CD4-positive, alpha-beta T cell treated with Interleukin-2 at 100 ng/mL for 4 hours (primary cell): ENCODE results near the gene CFAP70.

ENCODE experiments used
- DNase-seq: peaks from one replicate; pipeline ENCODE4 v3.0.0-alpha.2; 2020; ENCODE audit warnings: low spot score

The CFAP70 gene

GRCh38 chr10:73252445-73253224, 106.0 kb downstream of the CFAP70 start, which contains the start of gene MRPS16:
TSS of gene MRPS16 (minus strand) at chr10:73252644. CDS start at chr10:73252482, 162 bp downstream.
- DNase-seq, result peak; percentile 93

DNA sequence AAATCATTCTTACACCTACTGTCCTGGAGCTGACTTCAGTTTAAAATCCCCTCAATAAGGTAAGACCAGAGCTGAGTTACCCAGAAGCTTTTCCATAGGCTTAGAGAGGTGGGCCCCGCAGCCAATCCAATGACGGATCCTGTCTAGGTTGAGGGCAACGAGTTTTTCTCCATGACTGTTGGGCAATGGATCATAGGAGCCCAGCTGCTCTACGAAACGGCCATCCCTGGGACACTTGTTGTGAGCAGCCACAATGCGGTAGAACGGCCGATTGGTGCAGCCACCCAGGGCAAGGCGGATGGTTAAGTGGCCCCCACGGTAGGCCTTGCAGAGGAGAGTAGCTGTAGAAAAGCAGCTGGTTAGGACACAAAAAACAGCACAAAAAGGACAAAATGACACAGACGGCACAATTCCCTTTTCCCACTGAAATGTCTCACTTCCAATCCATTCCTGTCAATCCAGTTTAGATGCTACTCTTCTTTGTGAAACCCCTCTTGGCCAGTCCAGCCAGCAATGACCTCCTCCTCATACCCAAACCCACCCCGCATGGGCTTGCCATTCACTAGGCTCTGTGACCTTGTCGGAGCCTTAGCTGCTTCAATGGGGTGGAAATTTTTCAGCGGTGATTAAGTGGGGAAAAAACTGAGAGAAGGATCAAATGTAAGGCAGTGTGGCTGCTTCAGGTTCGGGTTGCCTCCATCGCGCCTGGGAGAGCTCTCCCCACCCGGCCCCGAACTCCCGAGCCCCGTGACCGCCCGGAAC, 106.8 kb downstream of the CFAP70 start:
- DNase-seq, result no peak

GRCh38 chr10:73248259-73248724, 110.4 kb downstream of the CFAP70 start:
- DNase-seq, result no peak

GRCh38 chr10:73247509-73248258, 111.0 kb downstream of the CFAP70 start:
- no peak for DNase-seq

DNA sequence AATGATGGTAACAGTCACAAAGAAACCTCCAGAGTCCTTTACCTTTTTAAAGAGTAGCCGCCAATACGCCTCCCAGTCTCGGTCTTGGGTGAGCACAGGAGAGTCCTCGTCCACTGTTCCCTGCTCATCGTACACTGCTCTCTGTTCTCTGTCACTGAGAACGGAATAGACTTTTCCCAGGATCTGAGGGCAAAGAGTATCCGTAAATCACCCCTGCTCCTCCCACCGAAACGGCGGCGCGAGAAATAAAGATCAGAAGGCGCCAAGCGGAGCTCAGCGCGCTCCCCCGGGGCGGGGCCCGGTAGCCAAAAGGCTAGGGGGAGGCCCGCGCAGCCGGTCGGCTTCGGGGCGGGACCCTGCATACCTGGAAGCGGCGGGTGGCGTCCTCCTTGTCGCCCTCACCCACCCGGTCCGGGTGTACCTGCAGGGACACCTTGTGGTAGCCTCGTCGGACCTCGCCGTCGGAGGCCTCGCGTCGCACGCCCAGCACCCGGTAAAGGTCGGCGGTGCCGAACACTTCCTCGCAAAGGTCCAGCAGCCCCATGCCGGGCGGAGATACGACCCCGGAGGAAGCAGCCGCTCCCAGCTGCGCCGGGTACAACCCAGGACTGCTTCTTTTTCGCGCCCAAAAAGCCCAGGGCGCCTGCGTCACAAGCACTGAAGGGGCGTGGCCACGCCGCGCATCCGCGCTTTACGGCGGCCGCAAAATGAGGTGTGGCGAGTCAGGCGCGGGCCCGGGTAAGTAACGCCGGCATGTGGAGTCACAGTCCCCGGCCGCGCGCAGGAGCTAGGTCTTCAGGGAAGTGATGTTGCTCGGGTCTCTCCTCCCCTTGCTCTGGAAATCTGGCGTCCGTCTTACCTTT, 111.8 kb downstream of the CFAP70 start, which contains the start of gene DNAJC9:
Gene DNAJC9 (minus strand): TSS at position 610 of the 863 bp plus-strand sequence. CDS start 66 bp downstream, at position 544.
- DNase-seq, result peak; percentile 98

DNA sequence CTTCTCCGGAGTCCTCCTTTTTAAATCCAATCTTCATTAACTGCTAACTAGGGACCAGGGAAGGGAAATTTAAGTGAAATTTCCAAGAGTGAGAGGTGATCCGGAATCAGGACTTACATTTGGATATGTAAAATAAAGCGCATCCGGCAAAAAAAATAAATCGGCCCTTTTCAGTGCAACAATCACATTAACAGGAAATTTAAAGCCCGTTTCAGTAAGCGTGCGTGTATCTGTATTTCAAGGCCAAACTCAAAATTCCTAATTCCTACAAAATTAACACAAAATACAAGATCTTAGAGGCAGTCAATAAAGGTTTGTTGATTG, 112.4 kb downstream of the CFAP70 start:
- no peak for DNase-seq

DNA sequence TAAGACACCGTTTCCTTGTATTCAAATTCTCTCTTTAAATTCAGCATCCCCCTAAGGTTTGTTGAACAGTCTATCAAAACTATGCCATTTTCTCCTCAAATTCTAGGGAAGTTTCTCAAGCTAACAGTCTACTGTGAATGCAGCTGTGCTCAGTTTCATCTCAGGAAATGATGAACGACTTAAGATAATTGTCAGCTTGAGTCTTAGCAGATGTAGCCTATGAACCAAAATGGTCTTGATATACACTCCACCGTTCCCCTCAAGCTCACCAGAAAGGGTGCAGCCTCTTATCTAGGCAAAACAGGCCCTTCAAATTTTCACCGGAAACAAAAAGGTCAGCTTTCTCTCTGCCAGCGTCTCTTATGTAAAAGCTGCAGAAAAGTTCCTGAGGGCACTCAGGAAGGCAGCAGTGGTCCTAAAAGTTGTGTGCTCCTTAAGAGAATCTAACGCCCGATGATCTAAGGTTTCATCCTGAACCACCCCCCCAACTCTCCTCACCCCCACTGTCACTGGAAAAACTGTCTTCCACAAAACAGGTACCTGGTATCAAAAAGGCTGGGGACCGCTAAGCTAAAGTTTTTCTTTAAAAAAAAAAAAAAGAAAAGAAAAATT, 113.7 kb downstream of the CFAP70 start:
- DNase-seq, result no peak

DNA sequence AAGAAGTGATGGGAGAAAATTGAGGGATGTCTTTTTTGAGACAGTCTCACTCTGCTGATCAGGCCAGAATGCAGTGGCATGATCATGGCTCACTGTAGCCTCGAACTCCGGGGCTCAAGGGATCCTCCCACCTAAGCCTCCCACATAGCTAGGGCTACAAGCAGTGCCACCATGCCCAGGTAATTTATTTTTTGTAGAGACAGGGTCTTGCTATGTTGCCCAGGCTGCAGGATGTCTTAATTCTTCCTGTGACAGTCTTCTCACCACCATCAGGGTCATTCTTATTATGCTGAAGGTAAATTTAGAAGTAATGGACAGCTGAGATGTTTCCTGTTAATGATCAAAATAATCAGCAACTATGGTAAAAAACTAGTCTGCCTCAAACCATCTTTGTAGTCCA, 118.8 kb downstream of the CFAP70 start:
- no peak for DNase-seq

DNA sequence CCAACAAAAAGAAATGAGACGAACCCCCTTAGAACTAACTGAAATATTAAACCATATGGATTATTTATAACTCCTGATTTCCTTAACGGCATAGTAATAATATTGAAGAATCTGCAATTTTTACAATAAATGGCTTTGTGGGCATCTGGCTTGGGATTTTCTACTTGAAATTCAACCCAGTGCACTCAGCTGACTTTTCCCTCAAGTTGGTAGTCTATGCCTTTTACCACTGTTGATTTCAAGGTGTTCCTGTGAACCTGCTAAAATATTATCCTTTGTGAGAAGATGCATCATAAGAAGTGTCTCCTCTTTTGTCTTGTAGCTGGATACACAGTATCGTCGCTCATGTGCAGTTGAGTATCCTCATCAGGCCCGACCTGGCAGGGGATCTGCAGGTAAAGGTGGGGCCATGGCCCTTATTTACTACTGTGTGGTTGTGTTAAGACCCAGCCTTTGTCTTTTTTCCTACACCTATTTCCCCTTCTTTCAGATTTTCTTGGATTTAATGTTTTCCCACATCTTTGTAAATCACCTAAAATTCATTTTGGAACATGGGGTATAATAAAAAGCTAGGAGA, 119.6 kb downstream of the CFAP70 start:
- DNase-seq, result no peak

- no peak for DNase-seq
Measured at GRCh38 chr10:73234695-73235094, 124.0 kb downstream of the CFAP70 start.

- DNase-seq, result no peak
Measured at GRCh38 chr10:73233883-73234282, 124.8 kb downstream of the CFAP70 start.

DNA sequence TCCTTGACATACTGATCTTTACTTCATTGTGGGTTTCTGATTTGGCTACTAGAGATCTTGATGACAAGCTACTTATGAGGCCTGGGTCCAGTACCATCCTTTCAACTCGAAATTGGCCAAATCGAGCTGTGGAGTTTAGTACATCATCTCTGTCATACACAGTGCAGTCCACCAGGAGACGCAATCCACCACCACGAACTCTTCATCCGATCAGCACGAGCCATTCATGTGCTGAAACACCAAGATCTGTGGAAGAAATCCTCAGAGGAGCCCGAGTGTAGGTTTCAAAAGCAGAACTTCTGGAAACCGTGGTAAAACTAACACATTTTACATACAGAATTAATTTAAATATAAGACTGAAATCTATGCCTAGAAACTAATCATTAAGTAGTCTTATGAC, 125.8 kb downstream of the CFAP70 start:
- DNase-seq, result no peak

DNA sequence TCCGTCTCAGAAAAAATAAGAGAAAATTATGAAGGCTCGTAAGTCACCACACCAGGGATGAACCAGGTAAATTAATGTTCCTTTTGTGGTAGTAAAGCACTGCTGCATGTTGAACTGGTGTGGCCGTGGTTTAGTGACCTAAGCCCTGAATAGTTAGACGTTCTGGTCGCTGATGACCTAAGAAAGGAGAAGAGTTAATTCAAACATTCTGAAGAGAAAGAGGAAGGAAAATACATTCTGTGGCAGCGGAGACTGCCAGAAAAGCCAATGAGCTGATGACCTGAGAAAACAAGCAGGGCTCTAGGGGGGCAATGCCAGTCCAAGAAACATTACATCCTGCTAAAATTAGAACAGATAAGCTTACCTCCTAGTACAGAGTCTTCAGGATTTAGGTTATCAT, 129.1 kb downstream of the CFAP70 start:
- no peak for DNase-seq

DNA sequence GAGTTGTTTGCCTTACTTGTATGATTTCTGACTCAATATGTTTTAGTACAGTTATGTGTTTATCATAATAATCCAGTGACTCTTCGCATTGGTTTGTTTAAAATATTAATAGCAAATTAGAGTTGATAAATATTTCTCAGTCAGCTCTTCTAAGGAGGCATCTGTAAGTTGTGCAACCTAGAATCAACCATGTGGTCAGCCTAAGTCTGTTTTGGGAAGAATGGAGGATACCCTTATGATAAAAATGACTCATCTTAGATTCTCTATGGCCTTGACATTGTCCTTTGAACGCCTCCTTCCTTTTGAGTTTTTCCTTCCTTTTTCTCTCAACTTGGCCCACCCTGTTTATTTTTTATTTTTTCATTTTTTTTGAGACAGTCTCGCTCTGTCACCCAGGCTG, 130.4 kb downstream of the CFAP70 start:
- no peak for DNase-seq

DNA sequence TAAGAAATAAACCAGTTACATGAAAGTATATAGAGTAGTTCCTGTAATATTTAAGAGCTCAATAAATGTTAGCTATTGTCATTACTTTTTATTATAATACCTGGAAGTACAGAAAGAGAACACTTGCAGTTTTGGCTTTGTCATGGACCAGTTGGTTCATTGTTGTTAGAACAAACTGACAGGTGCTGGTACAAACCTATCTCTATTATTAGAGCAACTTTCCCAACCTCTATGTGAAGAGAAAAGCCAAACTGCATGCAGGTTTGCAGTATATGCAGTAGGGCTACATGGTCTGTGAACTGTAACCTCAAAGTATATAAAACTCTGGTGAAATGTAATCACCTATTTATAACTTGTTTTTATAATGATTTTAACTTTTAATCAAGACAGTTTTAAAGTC, 132.0 kb downstream of the CFAP70 start:
- no peak for DNase-seq

DNA sequence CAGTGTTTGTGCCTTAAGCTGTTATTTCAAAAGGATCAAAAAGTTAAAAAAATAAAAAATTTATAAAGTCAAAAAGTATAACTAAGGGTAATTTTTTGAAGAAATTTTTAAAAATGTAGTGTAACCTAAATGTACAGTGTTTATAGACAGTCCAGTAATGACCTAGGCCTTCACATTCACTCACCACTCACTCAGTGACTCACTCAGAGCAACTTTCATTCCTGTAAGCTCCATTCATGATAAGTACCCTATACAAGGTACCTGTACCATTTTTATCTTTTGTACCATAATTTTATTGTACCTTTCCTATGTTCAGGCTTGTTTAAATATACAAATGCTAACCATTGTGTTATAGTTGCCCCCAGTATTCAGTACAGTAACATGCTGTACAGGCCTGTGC, 133.1 kb downstream of the CFAP70 start:
- DNase-seq, result no peak

DNA sequence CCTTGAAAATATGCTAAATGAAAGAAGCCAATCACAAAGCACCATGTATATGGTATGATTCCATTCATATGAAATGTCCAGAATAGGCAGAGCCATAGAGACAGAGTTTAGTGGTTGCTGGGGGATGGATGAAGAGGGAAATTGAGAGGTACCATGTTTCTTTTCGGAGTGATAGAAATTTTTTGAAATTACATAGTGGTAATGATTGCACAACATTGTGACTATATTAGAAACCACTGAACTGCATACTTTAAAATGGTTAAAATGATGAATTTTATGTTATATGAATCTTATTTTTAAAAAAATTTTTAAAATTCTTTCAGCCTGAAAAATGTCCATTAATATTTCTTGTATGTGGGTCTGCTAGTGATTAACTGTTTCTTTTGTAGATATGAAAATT, 137.7 kb downstream of the CFAP70 start:
- no peak for DNase-seq

DNA sequence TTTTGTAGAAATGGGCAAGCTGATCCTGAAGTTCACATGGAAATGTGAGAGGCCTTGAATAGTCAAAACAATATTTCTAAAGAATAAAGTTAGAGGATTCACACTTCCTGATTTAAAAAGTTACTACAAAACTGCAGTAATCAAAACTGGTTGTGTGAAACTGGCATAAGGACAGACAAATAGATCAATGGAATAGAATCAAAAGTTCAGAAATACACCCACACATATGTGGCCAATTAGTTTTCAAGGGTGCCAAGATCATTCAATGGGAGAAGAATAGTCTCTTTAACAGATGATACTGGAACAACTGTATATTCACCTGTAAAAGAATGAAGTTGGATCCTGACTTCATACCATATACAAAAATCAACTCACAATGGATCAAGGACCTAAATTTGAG, 139.3 kb downstream of the CFAP70 start:
- no peak for DNase-seq

DNA sequence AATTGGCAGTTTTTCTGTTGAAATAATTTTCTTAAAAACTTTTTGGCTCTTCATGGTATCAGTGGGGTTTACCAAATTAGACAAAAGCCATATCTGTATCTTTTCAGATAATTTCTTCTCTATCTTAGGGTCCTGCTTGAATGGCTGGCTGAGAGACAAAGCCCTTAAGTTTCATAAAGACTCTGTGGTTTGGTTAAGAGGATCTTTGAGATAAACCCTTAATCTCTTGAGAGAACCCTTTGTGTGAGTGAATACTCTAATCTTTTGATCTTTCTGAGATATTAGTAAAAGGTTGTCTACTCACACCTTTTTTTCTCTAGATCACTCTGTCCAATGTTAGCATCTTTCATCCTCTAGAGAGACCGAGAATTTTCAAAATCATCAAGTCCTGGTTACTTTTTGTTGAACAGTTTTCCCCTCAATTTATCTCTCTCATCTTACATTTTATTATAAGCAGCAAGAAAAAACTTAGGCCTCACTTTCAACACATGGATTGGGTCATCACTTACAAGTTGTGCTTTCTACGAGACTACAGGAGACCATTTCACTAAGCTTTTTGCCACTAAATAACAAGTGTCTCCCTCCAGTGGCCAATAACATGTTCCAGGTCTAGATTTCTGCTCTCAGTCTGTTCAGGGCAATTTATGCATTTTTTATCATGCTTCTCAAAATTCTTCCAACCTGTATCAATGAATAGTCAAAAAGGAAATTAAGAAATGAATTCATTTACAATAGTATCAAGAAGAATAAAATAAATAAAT, 140.1 kb downstream of the CFAP70 start:
- DNase-seq, result no peak

DNA sequence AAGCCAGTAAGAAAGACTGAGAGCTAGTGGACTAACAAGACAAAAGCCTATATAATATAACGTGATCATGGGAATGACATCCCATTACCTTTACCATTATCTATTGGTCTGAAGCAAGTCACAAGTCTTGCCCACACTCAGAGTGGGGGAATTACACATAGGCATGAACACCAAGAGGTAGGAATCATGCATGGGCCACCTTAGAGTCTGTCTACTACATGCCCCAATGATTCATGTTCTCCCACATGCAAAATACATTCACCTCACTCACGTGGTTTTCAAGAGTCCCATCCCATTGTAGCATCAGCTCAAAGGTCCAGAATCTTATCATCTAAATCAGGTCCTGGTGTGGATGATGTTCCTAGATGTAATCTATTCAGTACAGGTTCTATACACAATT, 141.0 kb downstream of the CFAP70 start:
- DNase-seq, result no peak
